Stimulated activated CD4-positive, alpha-beta T cell treated with anti-CD3 and anti-CD28 coated beads, Interleukin-15, amount 100 ng/mL, for 48 hours (primary cell): ENCODE data around the gene POU3F4.

Experiments
- DNase-seq, 2 donors: peaks; one replicate each; pipeline ENCODE4 v3.0.0-alpha.2; 2020; ENCODE audit warnings: low read depth in 2 of 2

The POU3F4 gene

DNA sequence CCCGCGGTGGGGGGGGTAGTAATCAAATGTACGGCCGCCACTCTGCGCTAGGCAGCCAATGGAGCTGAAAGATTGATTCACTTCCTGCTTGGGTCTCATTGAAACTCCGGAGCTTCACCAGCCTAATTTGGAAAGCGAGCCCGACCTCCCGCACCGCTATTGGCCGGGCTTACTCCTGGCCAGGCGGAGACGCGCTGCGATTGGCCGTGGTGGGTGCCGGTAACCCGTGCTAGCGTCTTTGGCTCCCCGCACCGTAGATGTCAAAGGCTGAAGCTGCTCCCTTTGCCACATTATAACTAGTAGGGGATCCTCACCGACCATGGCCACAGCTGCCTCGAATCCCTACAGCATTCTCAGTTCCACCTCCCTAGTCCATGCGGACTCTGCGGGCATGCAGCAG lies at the start of gene POU3F4:
Gene POU3F4, plus strand, starts transcription at position 285 of the 400 bp plus-strand sequence. Its CDS starts 35 bp downstream, at position 320.
- DNase-seq, result no peak

DNA sequence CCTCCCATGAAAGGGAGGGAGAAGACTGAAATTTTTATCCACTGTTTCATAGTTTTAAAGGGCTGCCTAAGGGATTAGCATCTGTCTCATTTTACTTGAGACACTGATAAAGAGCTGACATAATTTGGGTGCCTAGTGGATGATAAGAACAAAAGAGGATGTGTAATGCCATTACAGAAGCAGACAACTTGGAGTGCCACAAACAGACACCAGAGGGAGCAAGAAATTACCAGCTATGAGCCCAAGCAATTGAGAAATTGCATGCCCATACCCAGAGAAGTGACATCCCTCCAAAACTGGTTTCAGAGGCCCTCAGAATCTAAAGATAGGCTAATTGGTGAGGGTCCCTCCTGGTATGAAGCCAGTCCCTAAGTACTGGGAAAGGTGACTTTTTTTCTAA lies 38.5 kb upstream of the POU3F4 start:
- peak in 1 of 2 donors; percentile 7 for DNase-seq

GRCh38 chrX:83495898-83496297 lies 12.2 kb upstream of the POU3F4 start:
- DNase-seq, result no peak

DNA sequence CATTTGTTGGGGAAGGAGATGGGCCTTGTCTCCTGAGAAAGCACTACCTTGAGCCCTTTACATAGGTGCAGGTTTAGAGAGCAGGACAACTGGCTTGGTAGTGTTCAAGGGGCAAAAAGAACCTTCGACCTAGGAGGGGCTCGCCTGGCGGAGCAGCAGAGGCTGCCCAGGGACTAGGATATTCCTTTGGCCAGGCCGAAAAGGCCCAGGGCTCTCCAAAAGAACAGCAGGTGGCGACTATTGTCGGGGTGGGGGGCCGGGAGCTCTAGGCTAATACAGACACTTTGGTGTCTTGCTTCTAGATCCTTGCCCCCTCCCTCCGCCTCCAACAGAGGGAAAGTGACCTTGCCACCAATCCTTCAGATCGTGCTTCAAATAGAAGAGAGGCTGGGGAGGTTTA lies 7.1 kb upstream of the POU3F4 start:
- no peak for DNase-seq

- no peak for DNase-seq
Observed at GRCh38 chrX:83501530-83501929, 6.6 kb upstream of the POU3F4 start.

DNA sequence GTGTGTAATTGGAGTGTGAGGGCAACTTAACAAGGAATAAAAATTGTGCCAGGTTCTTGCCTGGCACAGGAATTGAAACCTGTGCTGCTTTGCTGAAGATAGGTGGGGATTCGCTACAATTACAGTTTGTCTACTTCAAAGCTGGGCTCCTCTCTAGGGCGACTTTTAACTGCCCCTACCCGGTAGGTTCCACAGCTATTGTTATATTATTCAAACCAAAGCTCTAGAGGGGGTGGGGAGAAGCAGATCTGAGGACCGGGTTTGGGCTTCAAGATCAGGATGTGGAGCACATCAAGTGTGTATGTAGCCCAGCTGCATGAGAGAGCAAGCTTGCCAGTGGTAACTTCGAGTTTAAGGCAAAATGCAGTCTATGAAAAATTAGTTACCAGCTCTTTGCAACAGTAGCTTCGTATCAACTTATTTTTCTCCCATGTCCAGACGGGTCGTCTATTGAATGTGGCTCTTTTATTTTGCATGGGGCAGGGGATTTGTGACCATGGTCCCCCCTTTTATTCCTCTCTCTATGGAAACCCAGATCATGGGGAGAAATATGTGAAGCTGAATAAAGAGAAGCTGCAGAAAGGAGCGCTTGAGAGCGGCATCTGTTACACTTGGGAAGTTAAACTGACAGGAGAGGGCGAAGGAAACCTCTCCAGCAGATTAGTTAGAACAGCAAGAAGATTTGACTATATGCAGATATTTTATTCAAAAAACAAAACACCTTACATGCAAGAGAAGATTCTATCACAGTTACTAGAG lies 3.2 kb upstream of the POU3F4 start:
- no peak for DNase-seq

- no peak for DNase-seq
Observed at GRCh38 chrX:83508526-83509253, 600 bp downstream of the POU3F4 start.

DNA sequence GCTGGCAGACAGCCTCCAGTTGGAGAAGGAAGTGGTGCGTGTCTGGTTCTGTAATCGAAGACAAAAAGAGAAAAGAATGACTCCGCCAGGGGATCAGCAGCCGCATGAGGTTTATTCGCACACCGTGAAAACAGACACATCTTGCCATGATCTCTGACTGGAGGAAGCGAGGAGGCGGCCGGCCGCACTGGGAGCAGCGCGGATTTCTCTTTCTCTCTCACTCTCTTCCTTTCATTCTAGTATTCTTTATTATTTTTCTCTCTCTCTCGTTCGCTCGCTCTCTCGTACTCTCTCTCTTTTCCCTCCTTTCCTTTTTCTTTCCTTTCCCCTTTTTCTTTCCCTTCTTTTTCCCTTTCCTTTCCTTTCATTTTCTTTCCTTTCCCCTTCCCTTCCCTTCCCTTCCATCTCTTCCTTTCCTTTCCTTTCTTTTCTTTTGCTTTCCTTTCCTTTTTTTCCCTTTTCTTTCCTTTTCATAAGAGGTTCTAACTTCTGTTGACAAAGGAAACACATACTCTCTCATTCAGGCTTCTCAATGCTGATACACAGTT lies 1.2 kb downstream of the POU3F4 start:
- no peak for DNase-seq

- no peak for DNase-seq
Observed at GRCh38 chrX:83510510-83511062, 2.5 kb downstream of the POU3F4 start.

- no peak for DNase-seq
Observed at GRCh38 chrX:83511208-83511607, 3.1 kb downstream of the POU3F4 start.

- DNase-seq, result no peak
Observed at GRCh38 chrX:83512111-83512510, 4.0 kb downstream of the POU3F4 start.

GRCh38 chrX:83516597-83516996 lies 8.5 kb downstream of the POU3F4 start:
- no peak for DNase-seq

- DNase-seq, result no peak
Observed at GRCh38 chrX:83521905-83522304, 13.8 kb downstream of the POU3F4 start.

GRCh38 chrX:83529950-83530349 lies 21.9 kb downstream of the POU3F4 start:
- DNase-seq, result no peak

DNA sequence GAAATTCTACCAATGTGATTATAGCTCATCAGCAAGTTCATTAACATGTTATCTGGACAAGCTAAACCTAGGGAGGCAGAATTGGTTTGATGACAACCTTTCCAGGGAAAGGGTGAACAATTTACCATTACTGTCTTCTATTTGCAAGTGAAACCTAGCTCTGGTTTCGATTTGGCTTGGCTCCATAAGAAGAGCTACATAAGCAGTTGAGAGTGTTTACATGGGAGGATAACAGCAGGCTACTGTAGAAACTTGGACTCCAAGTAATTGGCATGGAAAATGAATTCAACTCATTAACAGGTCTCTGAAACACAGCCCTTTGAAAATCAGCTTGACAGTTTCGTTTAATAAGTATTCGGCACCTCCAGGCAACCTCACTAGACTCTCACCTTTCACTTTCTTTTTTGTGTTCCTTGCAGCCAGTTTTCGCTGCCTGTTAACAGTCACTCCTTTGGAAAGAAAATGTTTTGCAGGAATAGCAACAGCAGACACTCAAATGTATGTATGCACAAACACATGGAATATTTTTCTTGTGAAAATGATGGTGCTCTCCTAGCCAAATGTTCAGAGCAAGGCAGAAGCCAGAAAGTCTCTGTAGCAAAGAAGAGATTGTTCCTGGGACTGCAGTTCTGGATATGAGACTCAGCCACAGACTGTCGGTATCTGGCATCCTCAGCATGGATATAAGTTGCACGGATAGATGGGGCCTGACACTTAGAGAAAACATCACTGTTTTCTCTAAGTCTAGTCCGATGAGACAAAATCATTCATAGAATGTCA lies 27.5 kb downstream of the POU3F4 start:
- no peak for DNase-seq
